ENCODE results near the gene PLCB4.
"Not testable (repeated sequence)": the region's sequence is repeated elsewhere in the genome, so short reads cannot be mapped to it uniquely, and the experiment has no call there.

The PLCB4 gene

DNA sequence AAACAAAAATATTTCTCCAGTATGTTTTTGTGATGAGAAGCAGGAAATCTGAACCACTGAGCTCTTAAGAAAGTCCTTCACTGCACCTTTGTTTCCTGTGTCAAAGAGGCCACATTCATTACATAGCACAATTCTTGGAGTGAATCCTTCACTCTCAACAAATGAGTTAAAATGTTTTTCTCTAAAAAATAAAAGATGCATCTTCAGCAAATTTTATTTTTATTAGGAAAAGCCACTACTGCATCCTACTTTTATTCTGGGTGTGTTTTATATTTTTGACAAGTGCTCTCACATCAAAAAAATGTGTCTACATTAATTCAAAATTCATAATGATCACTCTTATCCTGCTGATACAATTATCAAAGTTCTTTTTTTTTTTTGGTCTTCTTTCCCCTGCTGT is 76.3 kb downstream of the PLCB4 start:
- TF ChIP-seq, protein P1, sequence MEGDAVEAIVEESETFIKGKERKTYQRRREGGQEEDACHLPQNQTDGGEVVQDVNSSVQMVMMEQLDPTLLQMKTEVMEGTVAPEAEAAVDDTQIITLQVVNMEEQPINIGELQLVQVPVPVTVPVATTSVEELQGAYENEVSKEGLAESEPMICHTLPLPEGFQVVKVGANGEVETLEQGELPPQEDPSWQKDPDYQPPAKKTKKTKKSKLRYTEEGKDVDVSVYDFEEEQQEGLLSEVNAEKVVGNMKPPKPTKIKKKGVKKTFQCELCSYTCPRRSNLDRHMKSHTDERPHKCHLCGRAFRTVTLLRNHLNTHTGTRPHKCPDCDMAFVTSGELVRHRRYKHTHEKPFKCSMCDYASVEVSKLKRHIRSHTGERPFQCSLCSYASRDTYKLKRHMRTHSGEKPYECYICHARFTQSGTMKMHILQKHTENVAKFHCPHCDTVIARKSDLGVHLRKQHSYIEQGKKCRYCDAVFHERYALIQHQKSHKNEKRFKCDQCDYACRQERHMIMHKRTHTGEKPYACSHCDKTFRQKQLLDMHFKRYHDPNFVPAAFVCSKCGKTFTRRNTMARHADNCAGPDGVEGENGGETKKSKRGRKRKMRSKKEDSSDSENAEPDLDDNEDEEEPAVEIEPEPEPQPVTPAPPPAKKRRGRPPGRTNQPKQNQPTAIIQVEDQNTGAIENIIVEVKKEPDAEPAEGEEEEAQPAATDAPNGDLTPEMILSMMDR (IDR thresholded peaks at IDR 0.05; ENCODE audit: extremely low read depth, insufficient read depth, missing control alignments): no peak
- in situ Hi-C loops (cut with MboI; ENCODE audit: low pct_unique_long_range_greater_than_20kb, low sequenced_read_pairs, unreplicated experiment): no loop called here
- no peak for DNase-seq (ENCODE audit: low spot score)

DNA sequence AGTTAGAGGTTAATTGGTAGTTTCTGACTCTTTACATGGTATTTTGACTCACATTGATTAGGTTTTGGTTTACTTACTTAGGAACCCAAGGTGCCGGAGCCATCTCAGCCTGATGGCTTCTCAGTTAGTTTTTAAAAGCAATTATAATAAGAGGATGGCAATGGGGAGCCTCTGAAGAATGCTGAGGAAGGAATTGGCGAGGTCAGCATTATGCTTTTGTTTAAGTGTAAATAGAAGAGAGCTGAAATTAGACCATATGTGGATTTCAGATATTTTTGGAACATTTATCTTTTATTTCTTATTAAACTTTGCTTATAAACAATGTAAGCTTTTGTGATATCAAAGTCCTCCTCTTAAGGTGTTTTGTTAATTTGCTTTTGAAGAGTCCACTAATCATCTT is 77.8 kb downstream of the PLCB4 start:
- TF ChIP-seq, protein P1 (IDR thresholded peaks at IDR 0.05; ENCODE audit: extremely low read depth, insufficient read depth, missing control alignments): no peak
- in situ Hi-C loops (cut with MboI; ENCODE audit: low pct_unique_long_range_greater_than_20kb, low sequenced_read_pairs, unreplicated experiment): no loop called here
- DNase-seq (ENCODE audit: low spot score): no peak

DNA sequence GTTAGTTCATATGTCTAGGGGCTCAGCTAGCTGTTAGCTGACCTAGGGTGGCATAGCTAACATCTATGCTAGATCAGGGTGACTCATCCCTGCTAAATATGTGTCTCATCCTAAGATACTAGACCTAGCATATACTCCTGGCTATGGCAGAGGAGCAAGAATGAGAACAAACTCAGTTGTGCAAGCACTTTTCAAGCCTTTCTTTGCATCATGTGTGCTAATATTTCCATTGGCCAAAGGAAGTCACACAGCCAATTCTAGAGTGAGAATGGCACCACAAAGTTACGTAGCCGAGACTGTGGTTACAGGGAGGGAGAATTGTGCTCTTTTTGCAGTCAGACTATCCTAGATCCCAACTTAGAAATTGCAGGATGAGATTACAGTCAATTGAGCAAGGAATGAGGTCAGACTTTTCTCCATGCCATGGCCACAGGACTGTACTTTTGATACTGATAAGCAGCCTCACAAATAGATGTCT is 78.7 kb downstream of the PLCB4 start:
- no peak for DNase-seq (ENCODE audit: low spot score)
- TF ChIP-seq, protein P1 (IDR thresholded peaks at IDR 0.05; ENCODE audit: extremely low read depth, insufficient read depth, missing control alignments): no peak
- in situ Hi-C loops (cut with MboI; ENCODE audit: low pct_unique_long_range_greater_than_20kb, low sequenced_read_pairs, unreplicated experiment): no loop called here

DNA sequence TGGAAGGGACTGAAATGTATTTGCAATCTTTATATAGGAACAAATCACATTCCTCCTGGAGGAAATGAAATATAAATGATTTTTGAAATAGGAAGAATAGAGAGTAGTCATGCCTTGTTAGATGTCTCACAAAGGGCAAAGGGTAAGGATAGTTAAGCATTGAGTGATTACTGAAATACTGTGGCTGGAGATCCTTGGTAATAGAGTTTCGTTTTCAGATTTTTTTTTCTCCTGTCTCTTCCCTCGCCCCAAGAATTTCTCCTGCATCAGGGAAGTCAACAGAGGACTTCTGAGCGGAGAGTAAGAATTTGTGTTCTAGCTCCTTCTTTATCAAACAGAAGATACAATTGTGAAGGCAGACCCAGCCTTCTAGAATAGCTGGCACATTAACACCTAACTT is 79.4 kb downstream of the PLCB4 start:
- in situ Hi-C loops (cut with MboI; ENCODE audit: low pct_unique_long_range_greater_than_20kb, low sequenced_read_pairs, unreplicated experiment): no loop called here
- DNase-seq (ENCODE audit: low spot score): no peak
- TF ChIP-seq, protein P1 (IDR thresholded peaks at IDR 0.05; ENCODE audit: extremely low read depth, insufficient read depth, missing control alignments): no peak

DNA sequence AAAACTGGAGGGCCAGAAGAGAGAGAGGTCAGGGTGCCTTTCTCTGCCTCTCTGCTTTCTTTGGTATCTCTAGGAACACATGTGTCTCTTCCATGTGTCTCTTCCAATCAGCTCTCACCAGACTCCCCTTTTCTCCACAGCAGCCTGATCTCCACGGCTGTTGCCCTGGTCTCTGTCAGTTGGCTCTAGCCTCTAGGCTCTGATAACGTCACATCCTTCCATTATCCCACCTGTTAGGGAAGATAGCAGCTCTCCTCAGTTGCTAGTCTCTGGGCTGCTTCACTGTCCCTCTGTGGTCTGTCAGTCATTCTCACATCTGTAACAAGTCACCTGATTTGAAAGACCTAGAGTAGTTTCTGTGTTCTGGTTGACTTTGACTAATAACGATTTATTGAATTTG is 80.2 kb downstream of the PLCB4 start:
- in situ Hi-C loops (cut with MboI; ENCODE audit: low pct_unique_long_range_greater_than_20kb, low sequenced_read_pairs, unreplicated experiment): no loop called here
- TF ChIP-seq, protein P1 (IDR thresholded peaks at IDR 0.05; ENCODE audit: extremely low read depth, insufficient read depth, missing control alignments): no peak
- DNase-seq (ENCODE audit: low spot score): no peak

DNA sequence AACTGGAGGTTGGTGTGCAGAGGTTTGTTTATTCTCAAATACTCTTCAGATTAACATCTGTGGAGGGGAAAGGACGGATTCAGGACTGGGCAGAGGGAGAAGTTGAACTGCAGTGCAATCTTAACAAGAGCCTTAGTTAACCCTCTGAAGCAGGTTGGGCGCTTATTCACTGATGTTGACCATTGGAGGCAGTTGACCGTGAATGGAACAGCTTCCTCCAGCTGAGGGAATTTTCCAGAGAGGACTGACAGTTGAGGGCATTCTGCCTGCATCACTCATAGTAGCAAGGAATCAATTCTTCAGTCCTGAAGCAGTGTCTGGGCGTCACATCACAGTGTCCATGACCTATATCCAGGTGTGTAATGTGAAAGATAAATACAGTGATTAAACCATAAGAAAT is 80.9 kb downstream of the PLCB4 start:
- TF ChIP-seq, protein P1 (IDR thresholded peaks at IDR 0.05; ENCODE audit: extremely low read depth, insufficient read depth, missing control alignments): no peak
- in situ Hi-C loops (cut with MboI; ENCODE audit: low pct_unique_long_range_greater_than_20kb, low sequenced_read_pairs, unreplicated experiment): no loop called here
- no peak for DNase-seq (ENCODE audit: low spot score)

DNA sequence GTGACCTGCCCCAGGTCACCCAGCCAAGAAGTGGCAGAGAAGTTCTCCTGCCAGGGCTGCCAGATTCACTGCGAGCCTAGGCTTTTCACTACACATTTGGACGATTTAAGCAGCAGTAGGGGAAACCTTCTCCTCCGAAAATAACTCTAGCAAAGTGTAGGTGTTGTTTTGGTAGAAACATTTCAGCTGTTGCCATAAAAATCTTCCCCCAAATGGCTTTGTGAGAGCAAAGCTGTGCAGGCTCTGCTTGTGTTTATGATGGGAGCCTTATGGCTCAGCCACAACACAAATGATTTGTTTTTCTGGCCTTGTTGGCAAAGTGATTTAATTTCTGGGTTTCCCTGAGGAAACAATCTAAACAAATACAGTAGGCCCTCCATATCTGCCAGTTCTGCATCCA is 81.8 kb downstream of the PLCB4 start:
- TF ChIP-seq, protein P1 (IDR thresholded peaks at IDR 0.05; ENCODE audit: extremely low read depth, insufficient read depth, missing control alignments): no peak
- in situ Hi-C loops (cut with MboI; ENCODE audit: low pct_unique_long_range_greater_than_20kb, low sequenced_read_pairs, unreplicated experiment): no loop called here
- DNase-seq (ENCODE audit: low spot score): no peak

DNA sequence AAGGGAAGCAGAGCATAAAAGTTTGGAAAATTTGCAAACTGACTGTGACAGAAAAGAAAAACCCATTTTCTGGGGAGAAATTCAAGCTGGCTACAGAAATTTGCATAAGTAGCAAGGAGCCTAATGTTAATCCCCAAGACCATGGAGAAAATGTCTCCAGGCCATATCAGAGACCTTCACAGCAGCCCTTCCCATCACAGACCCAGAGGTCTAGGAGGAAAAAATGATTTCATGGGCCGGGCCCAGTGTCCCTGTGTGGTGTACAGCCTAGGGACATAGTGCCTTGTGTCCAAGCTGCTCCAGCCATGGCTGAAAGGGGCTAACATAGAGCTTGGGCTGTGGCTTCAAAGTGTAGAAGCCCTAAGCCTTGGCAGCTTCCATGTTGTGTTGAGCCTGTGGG is 83.3 kb downstream of the PLCB4 start:
- in situ Hi-C loops (cut with MboI; ENCODE audit: low pct_unique_long_range_greater_than_20kb, low sequenced_read_pairs, unreplicated experiment); DNase-seq (ENCODE audit: low spot score): not testable (repeated sequence)

Data from GM13977 (cell line).